ENCODE results near the gene CRELD1.
A peak's percentile ranks its signal among the peaks of the same experiment; 100 is the strongest.

The CRELD1 gene

GRCh38 chr3:9918261-9919038 lies 15.2 kb upstream of the CRELD1 start:
- DNase-seq (ENCODE audit: extremely low read depth, low read depth) = no peak
- TF ChIP-seq, protein P1, sequence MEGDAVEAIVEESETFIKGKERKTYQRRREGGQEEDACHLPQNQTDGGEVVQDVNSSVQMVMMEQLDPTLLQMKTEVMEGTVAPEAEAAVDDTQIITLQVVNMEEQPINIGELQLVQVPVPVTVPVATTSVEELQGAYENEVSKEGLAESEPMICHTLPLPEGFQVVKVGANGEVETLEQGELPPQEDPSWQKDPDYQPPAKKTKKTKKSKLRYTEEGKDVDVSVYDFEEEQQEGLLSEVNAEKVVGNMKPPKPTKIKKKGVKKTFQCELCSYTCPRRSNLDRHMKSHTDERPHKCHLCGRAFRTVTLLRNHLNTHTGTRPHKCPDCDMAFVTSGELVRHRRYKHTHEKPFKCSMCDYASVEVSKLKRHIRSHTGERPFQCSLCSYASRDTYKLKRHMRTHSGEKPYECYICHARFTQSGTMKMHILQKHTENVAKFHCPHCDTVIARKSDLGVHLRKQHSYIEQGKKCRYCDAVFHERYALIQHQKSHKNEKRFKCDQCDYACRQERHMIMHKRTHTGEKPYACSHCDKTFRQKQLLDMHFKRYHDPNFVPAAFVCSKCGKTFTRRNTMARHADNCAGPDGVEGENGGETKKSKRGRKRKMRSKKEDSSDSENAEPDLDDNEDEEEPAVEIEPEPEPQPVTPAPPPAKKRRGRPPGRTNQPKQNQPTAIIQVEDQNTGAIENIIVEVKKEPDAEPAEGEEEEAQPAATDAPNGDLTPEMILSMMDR (IDR thresholded peaks at IDR 0.05; ENCODE audit: low read depth, low read length, missing control alignments) = no peak
- no peak overlapping the region for H3K4me3 ChIP-seq (replicated peaks; ENCODE audit: low read depth, low read length)

- H3K4me3 ChIP-seq (replicated peaks; ENCODE audit: low read depth, low read length) = no peak overlapping the region
- DNase-seq (ENCODE audit: extremely low read depth, low read depth) = no peak
- TF ChIP-seq, protein P1 (IDR thresholded peaks at IDR 0.05; ENCODE audit: low read depth, low read length, missing control alignments) = no peak
Observed at GRCh38 chr3:9928158-9928557, 5.5 kb upstream of the CRELD1 start.

- no peak for DNase-seq (ENCODE audit: extremely low read depth, low read depth)
- TF ChIP-seq, protein P1 (IDR thresholded peaks at IDR 0.05; ENCODE audit: low read depth, low read length, missing control alignments) = no peak
- no peak overlapping the region for H3K4me3 ChIP-seq (replicated peaks; ENCODE audit: low read depth, low read length)
Observed at GRCh38 chr3:9930804-9931418, 2.7 kb upstream of the CRELD1 start.

DNA sequence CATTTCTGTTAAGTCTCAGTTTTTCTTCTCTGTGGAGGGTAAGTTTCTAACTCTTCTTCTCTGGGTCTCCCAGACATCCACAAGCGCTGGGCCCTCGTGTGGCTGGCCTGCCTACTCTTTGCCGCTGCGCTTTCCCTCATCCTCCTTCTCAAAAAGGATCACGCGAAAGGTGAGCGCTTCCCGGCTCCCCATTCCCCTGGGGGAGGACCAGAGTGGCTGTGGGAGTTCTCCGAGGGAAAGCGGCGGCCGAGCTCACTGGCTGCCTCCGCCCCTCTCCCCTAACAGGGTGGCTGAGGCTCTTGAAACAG lies 1.1 kb upstream of the CRELD1 start:
- TF ChIP-seq, protein P1 (IDR thresholded peaks at IDR 0.05; ENCODE audit: low read depth, low read length, missing control alignments) = no peak
- peak overlapping the region; percentile 52 for H3K4me3 ChIP-seq (replicated peaks; ENCODE audit: low read depth, low read length)
- DNase-seq (ENCODE audit: extremely low read depth, low read depth) = no peak

GRCh38 chr3:9932843-9933560 lies 632 bp upstream of the CRELD1 start:
- H3K4me3 ChIP-seq (replicated peaks; ENCODE audit: low read depth, low read length) = peak overlapping the region; percentile 52
- DNase-seq (ENCODE audit: extremely low read depth, low read depth) = no peak
- TF ChIP-seq, protein P1 (IDR thresholded peaks at IDR 0.05; ENCODE audit: low read depth, low read length, missing control alignments) = peak; percentile 80

- DNase-seq (ENCODE audit: extremely low read depth, low read depth) = no peak
- TF ChIP-seq, protein P1 (IDR thresholded peaks at IDR 0.05; ENCODE audit: low read depth, low read length, missing control alignments) = no peak
- peak overlapping the region; percentile 52 for H3K4me3 ChIP-seq (replicated peaks; ENCODE audit: low read depth, low read length)
Observed at GRCh38 chr3:9934235-9934621, 594 bp downstream of the CRELD1 start.

Measured in HFF-Myc (cell line).